ENCODE results near the gene SNORC.

- no peak for TF ChIP-seq ERF (CRISPR knock-in tag; IDR thresholded peaks at IDR 0.05)
- no peak for TF ChIP-seq POLR2A (IDR thresholded peaks at IDR 0.05; ENCODE audit: insufficient read depth in 1 of 2, low read depth in 2 of 2, low read length in 2 of 2)
- no peak for TF ChIP-seq USF2 (IDR thresholded peaks at IDR 0.05; ENCODE audit: low read depth, low read length)
- TF ChIP-seq USF2 (CRISPR knock-in tag; IDR thresholded peaks at IDR 0.05; ENCODE audit: borderline replicate concordance): no peak
- no peak for TF ChIP-seq ZKSCAN1 (IDR thresholded peaks at IDR 0.05; ENCODE audit: low read length)
- TF ChIP-seq, protein P1, sequence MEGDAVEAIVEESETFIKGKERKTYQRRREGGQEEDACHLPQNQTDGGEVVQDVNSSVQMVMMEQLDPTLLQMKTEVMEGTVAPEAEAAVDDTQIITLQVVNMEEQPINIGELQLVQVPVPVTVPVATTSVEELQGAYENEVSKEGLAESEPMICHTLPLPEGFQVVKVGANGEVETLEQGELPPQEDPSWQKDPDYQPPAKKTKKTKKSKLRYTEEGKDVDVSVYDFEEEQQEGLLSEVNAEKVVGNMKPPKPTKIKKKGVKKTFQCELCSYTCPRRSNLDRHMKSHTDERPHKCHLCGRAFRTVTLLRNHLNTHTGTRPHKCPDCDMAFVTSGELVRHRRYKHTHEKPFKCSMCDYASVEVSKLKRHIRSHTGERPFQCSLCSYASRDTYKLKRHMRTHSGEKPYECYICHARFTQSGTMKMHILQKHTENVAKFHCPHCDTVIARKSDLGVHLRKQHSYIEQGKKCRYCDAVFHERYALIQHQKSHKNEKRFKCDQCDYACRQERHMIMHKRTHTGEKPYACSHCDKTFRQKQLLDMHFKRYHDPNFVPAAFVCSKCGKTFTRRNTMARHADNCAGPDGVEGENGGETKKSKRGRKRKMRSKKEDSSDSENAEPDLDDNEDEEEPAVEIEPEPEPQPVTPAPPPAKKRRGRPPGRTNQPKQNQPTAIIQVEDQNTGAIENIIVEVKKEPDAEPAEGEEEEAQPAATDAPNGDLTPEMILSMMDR (CRISPR knock-in tag; IDR thresholded peaks at IDR 0.05): no peak
- TF ChIP-seq ZNF724P (CRISPR knock-in tag; IDR thresholded peaks at IDR 0.05; ENCODE audit: borderline replicate concordance): no peak
- TF ChIP-seq RNF2 (conservative IDR thresholded peaks at IDR 0.05; ENCODE audit: low read depth): no peak
- TF ChIP-seq ATF4 (CRISPR knock-in tag; IDR thresholded peaks at IDR 0.05): no peak
- no peak for TF ChIP-seq PHF8 (CRISPR knock-in tag; IDR thresholded peaks at IDR 0.05)
- no peak for TF ChIP-seq ELK4 (CRISPR knock-in tag; IDR thresholded peaks at IDR 0.05; ENCODE audit: borderline replicate concordance)
- no peak for TF ChIP-seq HIVEP1 (CRISPR knock-in tag; IDR thresholded peaks at IDR 0.05)
Measured at GRCh38 chr2:232903989-232904388, 33.9 kb downstream of the SNORC start.
